Measurements from ENCODE around the gene SERPIND1.
"Not testable (repeated sequence)": the region's sequence is repeated elsewhere in the genome, so short reads cannot be mapped to it uniquely, and the experiment has no call there.

SERPIND1 gene

GRCh38 chr22:20748082-20748481 is 25.8 kb upstream of the SERPIND1 start:
- DNase-seq: no peak

- DNase-seq: no peak
These were observed 25.0 kb upstream of the SERPIND1 start for GRCh38 chr22:20748731-20749428.

GRCh38 chr22:20749453-20749852 is 24.5 kb upstream of the SERPIND1 start:
- DNase-seq: no peak

GRCh38 chr22:20750461-20751184 is 23.3 kb upstream of the SERPIND1 start:
- DNase-seq: no peak

GRCh38 chr22:20751185-20751851 is 22.6 kb upstream of the SERPIND1 start:
- no peak for DNase-seq

- no peak for DNase-seq
These were observed 21.7 kb upstream of the SERPIND1 start for GRCh38 chr22:20752104-20752741.

- DNase-seq: no peak
These were observed 21.0 kb upstream of the SERPIND1 start for GRCh38 chr22:20752873-20753272.

GRCh38 chr22:20756846-20757245 is 17.1 kb upstream of the SERPIND1 start:
- DNase-seq: no peak

GRCh38 chr22:20758688-20759087 is 15.2 kb upstream of the SERPIND1 start:
- DNase-seq: no peak

- DNase-seq: no peak
These were observed 13.8 kb upstream of the SERPIND1 start for GRCh38 chr22:20760084-20760483.

- no peak for DNase-seq
These were observed 12.4 kb upstream of the SERPIND1 start for GRCh38 chr22:20761536-20761935.

- no peak for DNase-seq
These were observed 11.6 kb upstream of the SERPIND1 start for GRCh38 chr22:20762233-20762796.

GRCh38 chr22:20763630-20764470 is 10.1 kb upstream of the SERPIND1 start:
- DNase-seq: no peak

- no peak for DNase-seq
These were observed 9.5 kb upstream of the SERPIND1 start for GRCh38 chr22:20764471-20764720.

GRCh38 chr22:20764729-20765128 is 9.2 kb upstream of the SERPIND1 start:
- no peak for DNase-seq

- DNase-seq: no peak
These were observed 8.0 kb upstream of the SERPIND1 start for GRCh38 chr22:20765938-20766337.

- no peak for DNase-seq
These were observed 7.4 kb upstream of the SERPIND1 start for GRCh38 chr22:20766530-20766929.

GRCh38 chr22:20769496-20769826 is 4.5 kb upstream of the SERPIND1 start:
- DNase-seq: not testable (repeated sequence)

GRCh38 chr22:20771918-20772625 is 1.8 kb upstream of the SERPIND1 start:
- DNase-seq: no peak

GRCh38 chr22:20774882-20775281 is 969 bp downstream of the SERPIND1 start:
- DNase-seq: no peak

GRCh38 chr22:20775342-20775895 is 1.5 kb downstream of the SERPIND1 start:
- DNase-seq: no peak
